Measurements from ENCODE around the gene RSPH1.

The RSPH1 gene

DNA sequence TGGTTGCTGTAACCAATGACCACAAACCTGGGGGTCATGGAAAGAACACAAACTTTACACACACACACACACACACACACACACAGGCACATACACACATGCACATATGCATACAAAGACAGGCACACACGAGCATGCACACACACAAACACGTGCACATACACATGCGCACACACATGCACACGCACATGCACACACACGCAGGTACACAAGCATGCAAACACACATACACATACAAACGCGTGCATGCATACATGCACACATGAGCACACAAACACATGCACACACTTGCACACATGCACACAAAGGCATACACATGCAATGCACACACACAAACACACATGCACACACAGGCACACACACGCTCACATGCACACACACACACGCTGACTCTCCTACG is 48.3 kb downstream of the RSPH1 start:
- Mint-ChIP-seq H3K4me3 (no peak overlapping the region), H3K27me3 (no peaks in the 10 kb centered on the region), H3K4me1 (ENCODE audit: low read depth in 2 of 2) (peaks cover 12 to 35% of the 10 kb centered on the region in 2 donors), H3K36me3 (ENCODE audit: insufficient read depth) (peaks cover 23% of the 10 kb centered on the region), H3K27ac (peak overlapping the region in 1 of 2 donors; percentile 2), H3K9me3 (no peaks in the 10 kb centered on the region)
- ATAC-seq (replicated peaks): no peak
- no peak for DNase-seq

- no peak for ATAC-seq (replicated peaks)
- DNase-seq: no peak
- Mint-ChIP-seq H3K4me3 (no peak overlapping the region), H3K27me3 (no peaks in the 10 kb centered on the region), H3K4me1 (ENCODE audit: low read depth in 2 of 2) (peaks cover 12 to 36% of the 10 kb centered on the region in 2 donors), H3K27ac (peak overlapping the region in 1 of 2 donors; percentile 15), H3K36me3 (ENCODE audit: insufficient read depth) (peaks cover 28% of the 10 kb centered on the region), H3K9me3 (no peaks in the 10 kb centered on the region)
Measured at GRCh38 chr21:42447182-42447581, 48.8 kb downstream of the RSPH1 start.

DNA sequence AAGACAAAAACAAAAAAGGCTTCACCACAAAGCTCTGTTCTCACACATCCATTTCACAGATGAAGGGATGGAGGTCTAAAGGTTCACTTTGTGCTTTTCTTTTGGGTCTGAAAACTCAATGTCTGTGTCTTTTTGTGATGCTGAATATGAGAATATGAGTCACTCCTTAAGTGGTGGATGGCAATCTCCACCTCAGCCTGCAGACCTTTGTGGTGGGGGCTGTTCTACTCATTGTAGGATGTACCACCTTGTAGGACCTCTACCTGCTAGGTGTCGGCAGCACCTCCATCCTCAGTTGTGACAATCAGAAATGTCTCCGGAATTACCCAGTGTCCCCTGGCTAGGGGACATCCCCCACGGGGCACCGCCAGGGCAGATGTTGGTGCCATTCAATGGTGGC is 49.5 kb downstream of the RSPH1 start:
- Mint-ChIP-seq H3K27me3 (no peaks in the 10 kb centered on the region), H3K36me3 (ENCODE audit: insufficient read depth) (peaks cover 33% of the 10 kb centered on the region), H3K9me3 (no peaks in the 10 kb centered on the region), H3K27ac (peak overlapping the region; percentile 2 to 15), H3K4me3 (no peak overlapping the region), H3K4me1 (ENCODE audit: low read depth in 2 of 2) (peaks cover 12 to 39% of the 10 kb centered on the region in 2 donors)
- no peak for DNase-seq
- ATAC-seq (replicated peaks): no peak

- H3K27ac Mint-ChIP-seq: peak overlapping the region in 1 of 2 donors; percentile 65
- no peaks in the 10 kb centered on the region for H3K27me3 Mint-ChIP-seq
- no peak overlapping the region for H3K4me3 Mint-ChIP-seq
- H3K4me1 Mint-ChIP-seq (ENCODE audit: low read depth in 2 of 2): peaks cover 21 to 35% of the 10 kb centered on the region in 2 donors
- no peak for DNase-seq
- H3K36me3 Mint-ChIP-seq (ENCODE audit: insufficient read depth): peaks cover 42% of the 10 kb centered on the region
- H3K9me3 Mint-ChIP-seq: no peaks in the 10 kb centered on the region
- no peak for ATAC-seq (replicated peaks)
Measured at GRCh38 chr21:42445311-42445710, 50.7 kb downstream of the RSPH1 start.

DNA sequence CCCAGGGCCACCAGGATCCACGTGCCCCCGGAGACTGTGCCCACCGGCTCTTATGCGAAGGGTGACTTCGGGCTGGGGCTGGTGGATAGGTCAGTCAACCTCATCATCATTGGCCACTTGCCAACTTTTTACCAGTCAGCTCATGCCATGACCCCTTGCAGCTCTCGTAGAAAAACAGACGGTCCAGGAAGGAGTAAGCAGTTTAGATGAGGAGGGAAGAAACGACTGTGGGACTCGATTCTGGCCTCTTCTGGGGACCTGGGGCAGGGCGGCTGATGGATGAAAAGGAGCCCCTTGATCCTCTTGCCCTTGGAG is 51.3 kb downstream of the RSPH1 start:
- Mint-ChIP-seq H3K4me3 (no peak overlapping the region), H3K27ac (no peak overlapping the region), H3K4me1 (ENCODE audit: low read depth in 2 of 2) (peaks cover 21 to 34% of the 10 kb centered on the region in 2 donors), H3K36me3 (ENCODE audit: insufficient read depth) (peaks cover 45% of the 10 kb centered on the region), H3K9me3 (no peaks in the 10 kb centered on the region), H3K27me3 (no peaks in the 10 kb centered on the region)
- no peak for ATAC-seq (replicated peaks)
- no peak for DNase-seq

GRCh38 chr21:42443876-42444744 is 51.9 kb downstream of the RSPH1 start:
- Mint-ChIP-seq H3K4me1 (ENCODE audit: low read depth in 2 of 2) (peaks cover 27 to 35% of the 10 kb centered on the region in 2 donors), H3K9me3 (no peaks in the 10 kb centered on the region), H3K27ac (peak overlapping the region in 1 of 2 donors; percentile 32), H3K36me3 (ENCODE audit: insufficient read depth) (peaks cover 50% of the 10 kb centered on the region), H3K4me3 (no peak overlapping the region), H3K27me3 (no peaks in the 10 kb centered on the region)
- DNase-seq (no peak), ATAC-seq (replicated peaks) (no peak)

- ATAC-seq (replicated peaks): no peak
- peaks cover 33 to 41% of the 10 kb centered on the region in 2 donors for H3K4me1 Mint-ChIP-seq (ENCODE audit: low read depth in 2 of 2)
- H3K4me3 Mint-ChIP-seq: no peak overlapping the region
- H3K36me3 Mint-ChIP-seq (ENCODE audit: insufficient read depth): peaks cover 58% of the 10 kb centered on the region
- DNase-seq: no peak
- no peaks in the 10 kb centered on the region for H3K27me3 Mint-ChIP-seq
- H3K9me3 Mint-ChIP-seq: no peaks in the 10 kb centered on the region
- peak overlapping the region in 1 of 2 donors; percentile 32 for H3K27ac Mint-ChIP-seq
Measured at GRCh38 chr21:42443181-42443785, 52.7 kb downstream of the RSPH1 start.

GRCh38 chr21:42441963-42442362 is 54.1 kb downstream of the RSPH1 start:
- ATAC-seq (replicated peaks) (no peak), DNase-seq (no peak)
- H3K9me3 Mint-ChIP-seq: no peaks in the 10 kb centered on the region
- H3K4me1 Mint-ChIP-seq (ENCODE audit: low read depth in 2 of 2): peaks cover 35 to 38% of the 10 kb centered on the region in 2 donors
- H3K4me3 Mint-ChIP-seq: no peak overlapping the region
- peak overlapping the region; percentile 24 to 87 for H3K27ac Mint-ChIP-seq
- H3K27me3 Mint-ChIP-seq: no peaks in the 10 kb centered on the region
- H3K36me3 Mint-ChIP-seq (ENCODE audit: insufficient read depth): peaks cover 65% of the 10 kb centered on the region

GRCh38 chr21:42440187-42440792 is 55.7 kb downstream of the RSPH1 start:
- Mint-ChIP-seq H3K4me1 (ENCODE audit: low read depth in 2 of 2) (peaks cover 34 to 42% of the 10 kb centered on the region in 2 donors), H3K27me3 (no peaks in the 10 kb centered on the region), H3K36me3 (ENCODE audit: insufficient read depth) (peaks cover 73% of the 10 kb centered on the region), H3K4me3 (peak overlapping the region; percentile 48 to 60), H3K27ac (peak overlapping the region; percentile 87 to 89), H3K9me3 (no peaks in the 10 kb centered on the region)
- DNase-seq: no peak
- ATAC-seq (replicated peaks): peak; percentile 31

DNA sequence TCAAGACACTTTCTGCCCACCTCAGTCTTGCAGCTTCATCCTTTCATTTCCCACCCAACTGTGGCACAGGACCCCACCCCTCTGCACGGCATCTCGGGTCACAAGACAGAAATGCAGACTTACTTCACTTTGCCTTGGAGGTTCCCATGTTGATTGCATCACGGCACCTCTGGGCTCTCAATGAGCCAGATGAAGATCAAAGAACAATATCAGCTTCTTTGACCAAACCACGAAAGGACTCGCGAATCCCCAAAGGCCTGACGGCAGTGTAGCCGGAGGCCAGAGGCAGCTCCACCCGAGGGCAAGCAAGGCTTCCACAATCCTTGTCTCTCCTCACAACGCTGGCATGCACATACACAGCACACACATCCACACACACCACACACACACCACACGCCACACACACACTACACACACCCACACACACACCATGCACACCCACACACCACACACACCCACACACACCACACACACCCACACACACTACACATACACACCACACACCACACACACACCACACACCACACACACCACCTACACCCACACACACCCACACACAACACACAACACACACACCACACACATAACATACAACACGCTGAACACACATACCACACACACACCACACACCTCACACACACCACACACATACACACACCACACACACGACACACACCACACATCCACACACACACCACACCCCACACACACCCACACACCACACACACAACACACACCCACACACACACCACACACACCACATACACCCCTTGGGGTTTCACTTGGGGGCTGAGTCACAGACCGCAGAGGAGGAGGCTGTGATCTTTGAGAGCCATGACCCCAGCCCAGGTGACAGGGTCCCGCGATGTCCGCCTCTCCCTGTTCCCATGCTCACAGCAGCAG is 56.5 kb downstream of the RSPH1 start:
- no peaks in the 10 kb centered on the region for H3K9me3 Mint-ChIP-seq
- peak overlapping the region; percentile 87 to 89 for H3K27ac Mint-ChIP-seq
- DNase-seq (peak in 2 of 3 experiments; percentile 18 to 23), ATAC-seq (replicated peaks) (peak; percentile 78)
- no peaks in the 10 kb centered on the region for H3K27me3 Mint-ChIP-seq
- H3K4me3 Mint-ChIP-seq: peak overlapping the region; percentile 48 to 60
- peaks cover 39 to 48% of the 10 kb centered on the region in 2 donors for H3K4me1 Mint-ChIP-seq (ENCODE audit: low read depth in 2 of 2)
- H3K36me3 Mint-ChIP-seq (ENCODE audit: insufficient read depth): peaks cover 80% of the 10 kb centered on the region

DNA sequence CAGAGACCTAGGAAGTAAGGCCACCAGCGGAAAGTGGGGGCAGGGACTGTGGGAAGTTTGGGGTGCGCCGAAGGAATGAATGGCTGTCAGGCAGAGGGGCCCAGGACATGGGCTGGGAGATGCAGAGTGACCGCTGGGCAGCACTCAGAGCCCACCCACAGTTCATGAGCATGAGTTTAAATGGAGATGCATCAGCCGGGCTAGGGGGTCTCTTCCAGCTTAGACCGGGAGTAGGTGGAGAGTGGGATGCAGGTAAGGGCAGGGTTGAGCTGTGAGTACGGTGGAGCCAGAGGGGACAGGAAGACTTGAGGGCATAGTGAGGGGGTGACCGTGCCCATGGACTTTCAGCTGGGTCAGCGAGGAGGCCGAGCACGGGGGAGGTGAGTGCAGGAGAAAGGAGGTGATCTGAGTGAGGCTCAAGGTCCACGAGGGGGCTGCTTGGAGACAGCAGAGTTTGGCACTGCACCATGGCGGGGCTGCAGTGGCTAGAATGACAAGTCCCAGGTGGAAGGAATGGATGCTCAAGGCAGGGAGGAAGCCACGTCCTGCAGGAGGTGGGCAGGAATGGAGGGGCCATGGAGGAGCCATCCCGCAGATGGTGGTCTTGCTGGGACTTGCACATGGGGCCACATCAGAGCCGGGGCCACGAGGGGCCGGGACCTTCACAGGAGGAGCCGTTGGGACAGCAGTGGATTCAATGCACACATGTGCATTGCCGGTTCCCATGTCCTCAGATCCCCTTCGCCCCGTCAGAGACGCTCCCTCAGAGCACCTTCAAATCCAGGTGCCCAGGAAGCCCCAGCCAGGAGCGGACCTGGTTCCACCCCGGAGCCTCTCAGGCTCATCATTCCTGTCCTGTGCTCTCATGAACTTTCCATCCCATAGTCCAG is 57.5 kb downstream of the RSPH1 start:
- H3K4me3 Mint-ChIP-seq: peak overlapping the region; percentile 20 to 48
- H3K36me3 Mint-ChIP-seq (ENCODE audit: insufficient read depth): peaks cover 85% of the 10 kb centered on the region
- H3K27me3 Mint-ChIP-seq: no peaks in the 10 kb centered on the region
- ATAC-seq (replicated peaks) (no peak), DNase-seq (no peak)
- H3K27ac Mint-ChIP-seq: peak overlapping the region; percentile 87 to 89
- H3K4me1 Mint-ChIP-seq (ENCODE audit: low read depth in 2 of 2): peaks cover 40 to 50% of the 10 kb centered on the region in 2 donors
- no peaks in the 10 kb centered on the region for H3K9me3 Mint-ChIP-seq

DNA sequence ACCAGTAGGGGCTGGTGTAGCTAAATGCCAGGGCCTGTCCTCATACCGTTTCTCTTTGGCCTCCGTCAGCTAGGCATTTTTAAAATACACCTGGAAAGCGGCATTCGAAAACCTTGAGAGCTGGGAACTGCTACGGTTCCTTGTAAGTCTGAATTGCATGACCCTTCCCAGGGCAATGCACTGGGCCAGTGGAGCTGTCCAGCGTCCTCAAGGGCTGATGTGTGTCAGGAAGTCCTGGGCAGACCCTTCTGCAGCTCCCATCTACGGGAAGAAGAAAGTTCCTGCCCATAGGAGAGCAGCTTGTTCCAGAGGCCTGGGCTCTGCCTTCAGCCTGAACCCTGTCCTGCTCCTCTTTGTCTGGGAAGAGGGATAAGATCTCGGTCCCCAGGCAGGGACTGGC is 58.2 kb downstream of the RSPH1 start:
- DNase-seq (no peak), ATAC-seq (replicated peaks) (no peak)
- no peaks in the 10 kb centered on the region for H3K27me3 Mint-ChIP-seq
- peaks cover 40 to 50% of the 10 kb centered on the region in 2 donors for H3K4me1 Mint-ChIP-seq (ENCODE audit: low read depth in 2 of 2)
- H3K4me3 Mint-ChIP-seq: peak overlapping the region in 1 of 2 donors; percentile 20
- H3K9me3 Mint-ChIP-seq: no peaks in the 10 kb centered on the region
- H3K27ac Mint-ChIP-seq: peak overlapping the region in 1 of 2 donors; percentile 55
- H3K36me3 Mint-ChIP-seq (ENCODE audit: insufficient read depth): peaks cover 87% of the 10 kb centered on the region
